ENCODE data around the gene CHST12.
"Not testable (repeated sequence)": the region's sequence is repeated elsewhere in the genome, so short reads cannot be mapped to it uniquely, and the experiment has no call there.

Gene CHST12

GRCh38 chr7:2384354-2385243 lies 18.8 kb upstream of the CHST12 start:
- no peak for DNase-seq (ENCODE audit: insufficient read length, low spot score)
- FAIRE-seq: no peak
- TF ChIP-seq POU2F2 (IDR thresholded peaks at IDR 0.05; ENCODE audit: low read depth, low read length): no peak
- TF ChIP-seq POLR2AphosphoS5 (IDR thresholded peaks at IDR 0.05; ENCODE audit: low read depth, low read length): no peak
- no peak for TF ChIP-seq PAX5 (IDR thresholded peaks at IDR 0.05; ENCODE audit: insufficient read depth, low read length, severe bottlenecking)
- TF ChIP-seq TAF1 (IDR thresholded peaks at IDR 0.05; ENCODE audit: low read depth, low read length): no peak
- no peak for TF ChIP-seq POLR2A (IDR thresholded peaks at IDR 0.05; ENCODE audit: low read depth, low read length)
- TF ChIP-seq SPI1 (IDR thresholded peaks at IDR 0.05; ENCODE audit: low read depth, low read length): no peak

GRCh38 chr7:2386122-2386521 lies 17.3 kb upstream of the CHST12 start:
- not testable (repeated sequence) for DNase-seq (ENCODE audit: insufficient read length, low spot score); FAIRE-seq

- FAIRE-seq (no peak), DNase-seq (ENCODE audit: insufficient read length, low spot score) (no peak)
- TF ChIP-seq TAF1 (IDR thresholded peaks at IDR 0.05; ENCODE audit: low read depth, low read length): no peak
- no peak for TF ChIP-seq POLR2AphosphoS5 (IDR thresholded peaks at IDR 0.05; ENCODE audit: low read depth, low read length)
- TF ChIP-seq SPI1 (IDR thresholded peaks at IDR 0.05; ENCODE audit: low read depth, low read length): no peak
These were observed 16.3 kb upstream of the CHST12 start for GRCh38 chr7:2386964-2387669.

- DNase-seq (ENCODE audit: insufficient read length, low spot score) (no peak), FAIRE-seq (no peak)
- TF ChIP-seq PAX5 (IDR thresholded peaks at IDR 0.05; ENCODE audit: insufficient read depth, low read length, severe bottlenecking): no peak
- TF ChIP-seq SPI1 (IDR thresholded peaks at IDR 0.05; ENCODE audit: low read depth, low read length): no peak
- TF ChIP-seq POLR2A (IDR thresholded peaks at IDR 0.05; ENCODE audit: low read depth, low read length): no peak
- TF ChIP-seq POU2F2 (IDR thresholded peaks at IDR 0.05; ENCODE audit: low read depth, low read length): no peak
- no peak for TF ChIP-seq TAF1 (IDR thresholded peaks at IDR 0.05; ENCODE audit: low read depth, low read length)
- no peak for TF ChIP-seq POLR2AphosphoS5 (IDR thresholded peaks at IDR 0.05; ENCODE audit: low read depth, low read length)
These were observed 15.3 kb upstream of the CHST12 start for GRCh38 chr7:2387897-2388636.

GRCh38 chr7:2388637-2388954 lies 14.8 kb upstream of the CHST12 start:
- no peak for DNase-seq (ENCODE audit: insufficient read length, low spot score)
- no peak for TF ChIP-seq PAX5 (IDR thresholded peaks at IDR 0.05; ENCODE audit: insufficient read depth, low read length, severe bottlenecking)
- TF ChIP-seq POLR2AphosphoS5 (IDR thresholded peaks at IDR 0.05; ENCODE audit: low read depth, low read length): no peak
- TF ChIP-seq SPI1 (IDR thresholded peaks at IDR 0.05; ENCODE audit: low read depth, low read length): no peak
- no peak for FAIRE-seq

GRCh38 chr7:2390020-2390816 lies 13.2 kb upstream of the CHST12 start:
- not testable (repeated sequence) for FAIRE-seq

GRCh38 chr7:2393706-2394105 lies 9.7 kb upstream of the CHST12 start:
- no peak for FAIRE-seq
- DNase-seq (ENCODE audit: insufficient read length, low spot score): no peak
- TF ChIP-seq POLR2A (IDR thresholded peaks at IDR 0.05; ENCODE audit: low read depth, low read length) (no peak), SPI1 (IDR thresholded peaks at IDR 0.05; ENCODE audit: low read depth, low read length) (no peak), TAF1 (IDR thresholded peaks at IDR 0.05; ENCODE audit: low read depth, low read length) (no peak), PAX5 (IDR thresholded peaks at IDR 0.05; ENCODE audit: insufficient read depth, low read length, severe bottlenecking) (no peak), POU2F2 (IDR thresholded peaks at IDR 0.05; ENCODE audit: low read depth, low read length) (no peak), POLR2AphosphoS5 (IDR thresholded peaks at IDR 0.05; ENCODE audit: low read depth, low read length) (no peak)

More at GRCh38 chr7:2390020-2390816, 13.2 kb upstream of the CHST12 start:
- DNase-seq (ENCODE audit: insufficient read length, low spot score): not testable (repeated sequence)

GRCh38 chr7:2394566-2395082 lies 8.8 kb upstream of the CHST12 start:
- DNase-seq (ENCODE audit: insufficient read length, low spot score) (no peak), FAIRE-seq (no peak)
- TF ChIP-seq POLR2A (IDR thresholded peaks at IDR 0.05; ENCODE audit: low read depth, low read length) (no peak), PAX5 (IDR thresholded peaks at IDR 0.05; ENCODE audit: insufficient read depth, low read length, severe bottlenecking) (no peak), POU2F2 (IDR thresholded peaks at IDR 0.05; ENCODE audit: low read depth, low read length) (no peak), TAF1 (IDR thresholded peaks at IDR 0.05; ENCODE audit: low read depth, low read length) (no peak), SPI1 (IDR thresholded peaks at IDR 0.05; ENCODE audit: low read depth, low read length) (no peak), POLR2AphosphoS5 (IDR thresholded peaks at IDR 0.05; ENCODE audit: low read depth, low read length) (no peak)

GRCh38 chr7:2398506-2398905 lies 4.9 kb upstream of the CHST12 start:
- FAIRE-seq (no peak), DNase-seq (ENCODE audit: insufficient read length, low spot score) (no peak)
- TF ChIP-seq PAX5 (IDR thresholded peaks at IDR 0.05; ENCODE audit: insufficient read depth, low read length, severe bottlenecking) (no peak), POLR2AphosphoS5 (IDR thresholded peaks at IDR 0.05; ENCODE audit: low read depth, low read length) (no peak), POU2F2 (IDR thresholded peaks at IDR 0.05; ENCODE audit: low read depth, low read length) (no peak)
